Activated B cell treated with CpG ODN at 0.5 μM for 24 hours (primary cell): ENCODE measurements around the gene PKD2. TPM values are rescaled to one million over a fixed set of nuclear protein-coding genes. Genes with fewer than 3 reads are reported as not detected.

ENCODE experiments used
- ATAC-seq: fragments of 200-7000 bp; cut with Tn5 transposase; one replicate; pipeline ENCODE4 v1.10.0; 2021; ENCODE audit warnings: low read depth, mild to moderate bottlenecking, moderate library complexity
- CTCF ChIA-PET: fragments of 350-600 bp; sonication (Branson Sonifier 250); formaldehyde crosslinking; loops from one replicate; lab custom pipeline; 2021; ENCODE audit warnings: antibody characterized with exemption; lab: Charles Lee
- POLR2A ChIA-PET: fragments of 350-600 bp; sonication (Branson Sonifier 250); formaldehyde crosslinking; loops from one replicate; lab custom pipeline; 2021; ENCODE audit warnings: antibody characterized with exemption; lab: Charles Lee
- DNase-seq: peaks from one replicate; pipeline ENCODE4 v3.0.0; 2022
- H3K27ac Mint-ChIP-seq: one replicate; pipeline ENCODE4 v1.8.0; 2020; ENCODE audit warnings: mixed read lengths
- H3K27me3 Mint-ChIP-seq: one replicate; pipeline ENCODE4 v1.8.0; 2021; ENCODE audit warnings: mixed read lengths
- H3K36me3 Mint-ChIP-seq: one replicate; pipeline ENCODE4 v1.8.0; 2021; ENCODE audit warnings: low read depth, mixed read lengths
- H3K4me1 Mint-ChIP-seq: one replicate; pipeline ENCODE4 v1.8.0; 2021; ENCODE audit warnings: mixed read lengths
- H3K4me3 Mint-ChIP-seq: one replicate; pipeline ENCODE4 v1.8.0; 2020; ENCODE audit warnings: mild to moderate bottlenecking, mixed read lengths
- H3K9me3 Mint-ChIP-seq: one replicate; pipeline ENCODE4 v1.8.0; 2020; ENCODE audit warnings: mixed read lengths
- intact Hi-C: fragments of 100-400 bp; cut with micrococcal nuclease; formaldehyde crosslinking; loops from one replicate; pipeline ENCODE4 v1.15.1; 2024
- total RNA-seq: library from RNA; stranded (reverse); gene quantifications from 2 replicates; pipeline ENCODE4 v1.2.3, GENCODE V29; 2022
- TF ChIP-seq, protein P1 (sequence below): fragments of 200-600 bp; IDR thresholded peaks from one replicate; pipeline ENCODE4 v1.8.0; 2022; ENCODE audit warnings: antibody characterized with exemption, mild to moderate bottlenecking

Gene PKD2
- total RNA-seq, 1 donor from 2014 or later = 6.2 TPM

DNA sequence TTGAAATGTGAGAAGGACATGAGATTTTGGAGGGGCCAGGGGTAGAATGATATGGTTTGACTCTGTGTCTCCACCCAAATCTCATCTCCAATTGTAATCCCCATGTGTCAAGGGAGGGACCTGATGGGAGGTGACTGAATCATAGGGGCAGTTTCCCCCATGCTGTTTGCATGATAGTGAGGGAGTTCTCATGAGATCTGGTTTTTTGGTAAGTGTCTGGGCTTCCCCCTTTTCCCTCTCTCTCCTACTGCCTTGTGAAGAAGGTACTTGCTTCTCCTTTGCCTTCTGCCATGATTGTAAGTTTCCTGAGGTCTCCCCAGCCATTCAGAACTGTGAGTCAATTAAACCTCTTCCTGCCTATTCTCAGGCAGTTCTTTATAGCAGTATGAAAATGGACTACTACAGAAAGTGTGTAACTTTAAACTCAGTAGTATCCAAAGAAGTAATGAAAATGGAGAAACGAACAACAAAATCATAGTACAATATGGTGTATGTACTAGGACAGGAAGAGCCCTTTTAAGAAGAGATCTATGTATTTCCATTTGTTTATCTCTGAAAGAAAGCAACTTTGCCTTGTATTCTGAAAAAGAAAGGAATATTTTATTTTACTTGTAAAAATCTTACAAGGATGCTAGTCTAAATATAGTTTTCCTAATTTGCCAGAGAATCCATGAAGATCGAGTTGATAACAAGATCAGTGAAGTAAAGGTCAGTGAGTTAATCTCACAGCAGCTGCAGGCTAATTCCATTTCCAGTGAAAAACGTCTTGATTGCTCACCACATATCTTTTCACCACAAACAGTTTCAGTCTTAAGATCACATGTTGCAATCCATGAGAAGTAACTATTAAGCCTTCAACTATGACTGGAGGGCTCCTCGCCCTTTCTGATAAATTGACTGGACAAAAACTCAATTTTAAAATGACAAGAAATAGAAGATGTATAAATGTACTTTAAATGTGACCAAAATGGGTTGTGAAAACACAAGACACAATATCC, 20.5 kb downstream of the PKD2 start:
- intact Hi-C loops = no loop called here
- DNase-seq (no peak), ATAC-seq (no peak)
- Mint-ChIP-seq H3K4me3 (no peak overlapping the region), H3K9me3 (peaks cover 12% of the 10 kb centered on the region), H3K4me1 (no peaks in the 10 kb centered on the region), H3K27ac (no peak overlapping the region), H3K36me3 (peaks cover 10% of the 10 kb centered on the region), H3K27me3 (no peaks in the 10 kb centered on the region)
- TF ChIP-seq, protein P1, sequence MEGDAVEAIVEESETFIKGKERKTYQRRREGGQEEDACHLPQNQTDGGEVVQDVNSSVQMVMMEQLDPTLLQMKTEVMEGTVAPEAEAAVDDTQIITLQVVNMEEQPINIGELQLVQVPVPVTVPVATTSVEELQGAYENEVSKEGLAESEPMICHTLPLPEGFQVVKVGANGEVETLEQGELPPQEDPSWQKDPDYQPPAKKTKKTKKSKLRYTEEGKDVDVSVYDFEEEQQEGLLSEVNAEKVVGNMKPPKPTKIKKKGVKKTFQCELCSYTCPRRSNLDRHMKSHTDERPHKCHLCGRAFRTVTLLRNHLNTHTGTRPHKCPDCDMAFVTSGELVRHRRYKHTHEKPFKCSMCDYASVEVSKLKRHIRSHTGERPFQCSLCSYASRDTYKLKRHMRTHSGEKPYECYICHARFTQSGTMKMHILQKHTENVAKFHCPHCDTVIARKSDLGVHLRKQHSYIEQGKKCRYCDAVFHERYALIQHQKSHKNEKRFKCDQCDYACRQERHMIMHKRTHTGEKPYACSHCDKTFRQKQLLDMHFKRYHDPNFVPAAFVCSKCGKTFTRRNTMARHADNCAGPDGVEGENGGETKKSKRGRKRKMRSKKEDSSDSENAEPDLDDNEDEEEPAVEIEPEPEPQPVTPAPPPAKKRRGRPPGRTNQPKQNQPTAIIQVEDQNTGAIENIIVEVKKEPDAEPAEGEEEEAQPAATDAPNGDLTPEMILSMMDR = no peak
- ChIA-PET POLR2A (no interaction called here), CTCF (interaction anchor here (1.3 kb wide), 1 partner anchor 184 kb away, joined by 3 read pairs; no protein-coding TSS in a partner anchor)

DNA sequence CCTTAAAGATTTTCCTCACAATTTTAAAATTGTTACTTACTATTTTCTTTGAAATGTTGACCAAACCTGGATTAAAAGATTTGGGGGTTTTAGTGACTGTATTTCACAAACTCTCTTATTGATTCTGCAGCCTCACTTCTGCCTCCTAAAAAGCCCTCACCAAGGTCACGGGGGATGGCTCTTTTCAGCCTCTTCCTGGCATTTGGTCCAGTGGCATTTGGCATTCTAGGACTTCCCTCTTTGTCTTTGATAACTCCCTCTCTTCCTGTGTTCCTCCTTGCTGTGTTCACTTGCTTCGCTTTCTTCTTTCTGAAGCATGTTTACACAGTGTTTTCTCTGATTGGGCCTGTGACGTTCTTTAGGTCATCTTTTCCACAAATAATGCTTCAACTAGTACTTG, 21.5 kb downstream of the PKD2 start:
- ATAC-seq (no peak), DNase-seq (no peak)
- TF ChIP-seq, protein P1 = no peak
- Mint-ChIP-seq H3K9me3 (peaks cover 12% of the 10 kb centered on the region), H3K4me3 (no peak overlapping the region), H3K27me3 (no peaks in the 10 kb centered on the region), H3K4me1 (no peaks in the 10 kb centered on the region), H3K36me3 (peaks cover 10% of the 10 kb centered on the region), H3K27ac (no peak overlapping the region)
- ChIA-PET CTCF (interaction anchor here (1.3 kb wide), 1 partner anchor 183 kb away, joined by 3 read pairs; no protein-coding TSS in a partner anchor), POLR2A (no interaction called here)
- intact Hi-C loops = no loop called here

DNA sequence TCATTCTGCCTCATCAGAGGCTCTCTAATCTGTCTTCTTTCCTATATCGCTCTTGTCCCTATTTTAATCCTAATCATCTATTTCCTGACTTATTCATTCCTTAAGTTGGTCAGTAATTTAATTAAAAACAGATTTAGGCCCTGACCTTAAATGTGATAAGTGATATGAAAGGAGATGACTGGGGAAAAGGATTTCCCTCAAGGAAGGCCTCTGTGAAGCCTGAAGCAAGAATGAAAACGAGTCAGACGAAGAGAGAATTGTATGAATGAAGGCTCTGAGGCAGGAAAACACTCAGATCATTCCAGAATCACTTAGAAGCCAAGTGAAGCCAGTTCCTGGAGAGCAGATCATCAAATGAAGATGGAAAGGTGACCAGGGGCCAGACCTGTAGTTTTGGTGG, 22.1 kb downstream of the PKD2 start:
- H3K4me3 Mint-ChIP-seq = no peak overlapping the region
- TF ChIP-seq, protein P1 = no peak
- no peaks in the 10 kb centered on the region for H3K4me1 Mint-ChIP-seq
- ChIA-PET POLR2A (no interaction called here), CTCF (interaction anchor here (4.4 kb wide), 1 partner anchor 182 kb away, joined by 64 read pairs; no protein-coding TSS in a partner anchor)
- peaks cover 12% of the 10 kb centered on the region for H3K9me3 Mint-ChIP-seq
- no peak for DNase-seq
- H3K27ac Mint-ChIP-seq = no peak overlapping the region
- ATAC-seq = no peak
- intact Hi-C loops = no loop called here
- H3K27me3 Mint-ChIP-seq = no peaks in the 10 kb centered on the region
- H3K36me3 Mint-ChIP-seq = peaks cover 10% of the 10 kb centered on the region

DNA sequence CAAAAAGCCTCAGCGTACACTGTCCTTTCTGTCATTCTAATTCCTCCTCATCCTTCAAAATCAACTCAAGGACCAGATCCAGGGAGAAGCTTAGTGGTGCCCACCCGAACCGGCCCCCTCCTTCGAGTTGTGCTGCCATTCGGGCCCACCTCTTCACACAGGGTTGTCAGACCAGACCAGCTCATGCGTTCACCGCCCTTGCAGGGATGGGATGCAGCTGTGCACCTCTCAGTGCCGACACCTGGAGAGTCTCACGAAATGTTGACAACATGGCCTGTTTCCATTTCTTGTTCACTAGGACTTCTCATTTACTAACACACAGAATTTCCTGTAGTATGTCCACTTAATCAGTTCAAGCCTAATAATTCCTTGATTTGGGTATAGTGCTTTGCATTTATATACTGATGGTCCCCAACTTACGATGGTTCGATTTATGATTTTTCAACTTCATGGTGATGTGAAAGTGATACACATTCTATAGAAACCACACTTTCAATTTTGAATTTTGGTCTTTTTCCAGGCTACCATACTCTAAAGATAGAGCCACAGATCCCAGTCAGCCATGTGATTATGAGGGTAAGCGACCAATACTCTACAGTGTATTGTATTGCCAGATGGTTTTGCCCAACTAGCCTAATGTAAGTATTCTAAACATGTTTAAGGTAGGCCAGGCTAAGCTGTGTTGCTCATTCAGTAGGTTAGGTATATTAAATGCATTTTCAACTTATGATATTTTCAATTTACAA, 23.3 kb downstream of the PKD2 start:
- TF ChIP-seq, protein P1 = no peak
- intact Hi-C loops = no loop called here
- H3K27me3 Mint-ChIP-seq = no peaks in the 10 kb centered on the region
- POLR2A ChIA-PET = no interaction called here
- H3K4me1 Mint-ChIP-seq = no peaks in the 10 kb centered on the region
- DNase-seq (no peak), ATAC-seq (no peak)
- CTCF ChIA-PET = interaction anchor here (1.6 to 4.4 kb wide), 2 partner anchors 180 to 186 kb away, joined by 4 to 64 read pairs; no protein-coding TSS in a partner anchor
- peaks cover 8% of the 10 kb centered on the region for H3K36me3 Mint-ChIP-seq
- H3K27ac Mint-ChIP-seq = no peak overlapping the region
- H3K4me3 Mint-ChIP-seq = no peak overlapping the region
- peaks cover 10% of the 10 kb centered on the region for H3K9me3 Mint-ChIP-seq
